ENCODE results near the gene NTM.

NTM gene

DNA sequence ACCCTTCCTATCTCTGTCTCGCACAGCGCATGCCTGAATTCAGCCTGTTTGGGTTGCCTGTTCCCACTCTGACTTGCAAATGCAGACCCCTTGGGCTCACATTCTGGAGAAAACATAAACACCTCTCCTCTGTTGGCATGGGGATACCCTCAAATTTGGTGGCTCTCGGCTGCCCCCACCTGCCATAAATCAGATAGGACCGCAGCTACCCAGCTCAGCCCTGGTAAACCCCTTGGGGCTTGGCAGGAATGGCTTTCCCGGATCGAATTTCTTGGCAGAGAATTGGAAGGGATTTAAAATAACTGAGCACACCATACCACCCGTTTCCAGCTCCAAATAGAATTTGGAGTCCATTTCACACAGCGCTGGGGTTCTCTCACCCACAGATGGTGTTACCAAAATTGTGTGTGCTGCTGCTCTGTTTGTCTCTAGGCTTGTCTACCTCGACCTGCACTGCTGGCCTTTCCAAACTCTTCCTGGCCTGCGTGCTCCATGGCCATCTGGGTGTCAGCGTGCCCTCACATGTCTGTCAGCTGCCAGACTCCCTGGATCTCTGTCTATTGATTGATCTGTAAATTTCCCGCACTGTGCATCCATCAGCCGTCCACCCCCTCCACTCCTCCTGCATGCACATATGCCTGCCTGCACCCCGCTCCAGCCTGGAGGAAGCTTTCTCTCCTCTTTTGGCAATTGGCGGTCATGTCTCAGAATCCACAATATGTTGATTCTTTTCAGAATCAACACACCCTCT is 134.0 kb downstream of the NTM start:
- no peak for DNase-seq

DNA sequence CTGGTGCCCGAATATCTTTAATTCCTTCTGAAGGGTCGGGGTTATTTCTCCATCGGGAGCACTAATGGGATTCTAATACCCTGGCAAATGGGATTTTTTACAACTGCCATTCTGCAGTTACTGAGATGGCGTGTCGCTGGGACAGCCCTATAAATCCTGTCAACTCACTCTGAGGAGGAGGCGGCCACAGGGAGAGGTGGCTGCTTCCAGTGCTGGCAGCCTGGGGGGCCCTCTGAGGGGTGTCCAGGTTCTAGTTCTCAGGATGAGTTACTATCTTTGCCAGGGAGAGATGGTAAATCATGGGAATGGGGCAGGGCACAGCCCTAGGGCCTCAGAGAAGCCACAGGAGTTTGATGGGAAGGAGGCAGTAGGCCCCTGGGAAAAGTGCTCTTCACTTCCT is 135.9 kb downstream of the NTM start:
- DNase-seq = no peak

DNA sequence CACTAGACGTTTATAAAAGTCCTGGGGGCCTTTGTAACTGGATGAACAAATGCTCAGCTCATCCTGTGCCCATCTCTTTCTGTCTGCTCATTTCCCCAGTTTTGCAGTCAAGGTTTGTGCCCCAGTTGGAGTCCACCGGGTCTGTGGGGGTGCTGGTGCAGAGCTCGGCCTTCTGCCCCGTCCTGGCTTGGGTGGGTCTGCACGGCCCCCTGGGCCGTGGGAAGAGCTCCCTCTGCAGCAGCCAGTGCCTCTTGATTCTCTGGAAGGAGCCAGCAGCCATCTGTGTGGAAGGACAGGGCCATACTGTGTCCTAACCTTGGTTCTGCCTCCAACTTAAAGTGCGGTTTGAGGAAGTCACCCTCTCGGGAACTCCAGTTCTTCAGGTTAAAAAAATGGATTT is 140.2 kb downstream of the NTM start:
- no peak for DNase-seq

DNA sequence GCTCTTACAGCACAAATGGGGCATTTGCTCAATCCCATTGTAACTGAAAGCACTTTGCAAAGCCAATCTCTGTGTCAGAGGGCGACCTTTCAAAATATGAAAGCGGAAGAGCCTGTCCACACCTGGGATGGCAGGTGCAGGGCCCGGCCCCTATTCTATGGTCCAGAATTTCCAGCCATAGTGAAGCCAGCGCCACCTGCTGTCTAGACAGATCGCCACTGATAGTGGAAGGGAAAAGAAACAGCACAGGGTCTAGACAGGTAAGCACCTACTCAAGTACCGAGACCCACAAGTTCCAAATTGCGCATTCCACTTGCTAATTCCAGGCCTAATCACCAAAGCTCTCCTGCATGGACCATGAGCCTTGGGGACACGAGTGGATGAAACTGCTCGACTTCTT is 141.4 kb downstream of the NTM start:
- DNase-seq = peak; percentile 13

DNA sequence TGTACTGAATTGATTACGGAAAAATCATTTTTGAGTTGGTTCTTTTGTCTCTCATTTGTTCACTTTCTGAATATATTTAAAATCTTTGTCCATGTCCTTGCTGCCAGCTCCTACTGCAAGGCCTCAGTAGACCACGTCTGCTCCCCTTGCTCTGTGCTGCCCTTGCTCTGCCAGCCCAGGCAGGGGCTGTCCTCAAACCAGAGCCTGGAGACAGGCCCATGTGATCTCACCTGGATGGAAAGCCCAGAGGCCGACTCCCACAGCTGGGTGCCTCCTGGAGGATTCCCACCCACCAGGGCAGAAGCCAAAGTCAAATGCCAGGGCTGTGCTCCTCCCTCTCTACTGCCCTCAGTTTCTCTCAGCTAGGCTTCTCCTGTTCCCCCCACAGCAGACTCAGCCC is 141.8 kb downstream of the NTM start:
- DNase-seq = no peak

DNA sequence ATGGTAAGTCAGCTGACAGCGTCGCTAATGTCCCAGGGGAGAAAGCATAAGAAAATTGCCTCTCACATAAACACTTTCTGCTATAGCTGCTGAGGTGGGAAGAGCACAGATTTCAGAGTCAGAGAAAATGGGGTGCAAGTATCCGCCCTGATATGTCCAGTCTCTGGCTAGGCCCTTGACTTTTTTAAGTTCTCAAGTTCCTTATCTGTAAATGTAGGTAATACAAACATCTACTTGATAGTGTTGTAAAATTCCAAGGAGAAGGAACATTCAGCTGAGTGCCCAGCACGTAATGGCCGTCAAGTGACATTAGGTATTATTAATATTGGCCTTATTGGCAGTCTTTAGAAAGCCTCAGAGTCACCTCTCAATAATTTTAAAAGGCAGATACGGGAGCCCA is 143.6 kb downstream of the NTM start:
- DNase-seq = no peak

DNA sequence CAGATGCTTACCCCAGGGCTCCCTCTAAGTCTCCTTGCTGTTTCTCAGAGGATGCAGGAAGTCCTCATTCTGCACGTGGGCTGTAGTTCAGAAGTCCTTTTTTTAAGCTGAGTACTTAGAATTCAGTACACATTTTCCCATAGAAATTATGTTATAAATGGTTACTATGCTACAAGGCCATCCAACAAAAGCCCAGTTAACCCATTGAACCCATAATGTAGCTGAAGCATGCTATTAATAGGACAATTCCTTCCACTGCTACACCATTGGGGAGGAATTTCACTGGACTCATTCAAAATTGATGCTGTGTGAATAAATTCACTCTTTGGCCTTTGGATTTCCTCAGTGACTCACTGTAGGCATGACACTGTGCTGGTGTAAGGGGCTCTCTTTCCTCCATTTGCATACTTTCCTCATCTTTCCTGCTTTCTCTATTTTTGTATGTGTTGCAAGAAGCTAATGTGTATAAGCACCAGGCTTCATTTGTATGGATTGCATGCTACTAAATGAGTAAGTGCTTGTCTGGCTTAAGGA is 148.0 kb downstream of the NTM start:
- DNase-seq = no peak

DNA sequence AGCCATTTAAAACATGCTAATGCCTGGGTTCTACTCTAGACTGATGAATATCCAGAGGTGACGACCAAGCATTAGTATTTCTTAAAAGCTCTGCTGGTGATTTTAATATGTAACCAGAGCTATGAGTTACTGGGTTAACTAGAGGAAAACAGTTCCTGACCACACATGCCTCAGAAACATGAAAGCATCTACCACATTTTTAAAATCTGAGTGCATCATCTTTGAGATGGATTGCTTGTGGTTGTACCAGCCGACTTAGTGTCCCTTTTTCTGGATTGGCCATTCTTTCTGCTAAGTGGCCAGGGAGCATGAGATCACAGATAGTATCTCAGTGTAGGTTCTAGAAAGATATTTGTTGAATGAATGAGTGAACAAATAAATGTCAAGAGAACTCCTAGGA is 152.4 kb downstream of the NTM start:
- DNase-seq = no peak

DNA sequence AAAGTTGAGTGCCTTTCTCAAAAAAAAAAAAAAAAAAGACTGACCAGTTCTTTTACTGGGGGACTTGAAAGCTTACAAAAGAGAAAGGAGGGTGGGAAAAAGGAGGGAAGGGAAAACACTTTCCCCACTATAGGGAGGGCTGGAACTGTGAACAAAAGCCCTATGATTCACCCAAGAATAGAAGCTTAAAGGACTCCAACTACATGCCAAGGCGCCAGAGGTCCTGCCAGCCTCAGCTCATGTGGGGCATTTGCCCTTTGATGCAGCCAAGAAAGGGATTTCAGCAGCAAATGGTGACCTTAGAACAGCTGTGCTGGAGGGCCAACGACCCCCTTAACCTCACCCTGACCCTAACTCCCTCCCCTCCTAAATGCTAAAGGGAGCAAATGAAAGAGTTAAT is 160.0 kb downstream of the NTM start:
- no peak for DNase-seq

DNA sequence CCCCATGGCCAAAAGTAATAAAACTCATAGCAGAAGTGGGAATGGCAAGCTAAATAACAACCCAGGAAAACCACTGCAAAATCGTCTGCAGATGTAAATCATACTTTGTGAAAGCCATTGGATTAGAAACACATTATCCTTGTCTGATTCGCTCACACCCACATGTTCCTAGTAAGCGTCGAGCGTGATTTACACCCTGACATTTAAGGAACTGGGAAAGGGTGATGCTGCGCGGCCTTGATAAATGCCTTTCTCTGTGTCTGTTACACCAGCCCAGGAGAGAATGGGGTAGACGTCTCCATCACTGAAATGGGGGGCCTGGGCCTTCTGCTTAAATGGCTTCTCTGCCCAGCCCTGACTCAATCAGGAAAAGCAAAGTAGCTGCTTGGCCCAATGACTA is 162.7 kb downstream of the NTM start:
- DNase-seq = no peak

DNA sequence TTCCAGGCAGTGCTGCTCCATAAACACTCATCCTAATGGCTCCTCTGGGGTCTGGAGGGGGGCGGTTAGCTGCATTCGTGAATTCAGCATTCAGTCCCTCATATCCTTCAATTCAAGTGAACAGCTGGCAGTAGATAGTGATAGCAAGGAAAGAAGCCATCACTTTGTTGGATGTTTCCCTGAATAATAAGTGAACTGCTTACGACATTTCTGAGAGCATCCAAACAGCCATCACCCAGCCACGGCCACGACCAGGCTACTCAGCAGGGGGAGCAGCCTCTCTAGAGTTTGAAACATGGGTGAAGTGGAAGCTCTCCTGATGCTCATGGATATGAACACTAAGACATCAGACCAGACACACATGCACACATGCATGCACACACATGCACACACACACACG is 163.6 kb downstream of the NTM start:
- DNase-seq = no peak

DNA sequence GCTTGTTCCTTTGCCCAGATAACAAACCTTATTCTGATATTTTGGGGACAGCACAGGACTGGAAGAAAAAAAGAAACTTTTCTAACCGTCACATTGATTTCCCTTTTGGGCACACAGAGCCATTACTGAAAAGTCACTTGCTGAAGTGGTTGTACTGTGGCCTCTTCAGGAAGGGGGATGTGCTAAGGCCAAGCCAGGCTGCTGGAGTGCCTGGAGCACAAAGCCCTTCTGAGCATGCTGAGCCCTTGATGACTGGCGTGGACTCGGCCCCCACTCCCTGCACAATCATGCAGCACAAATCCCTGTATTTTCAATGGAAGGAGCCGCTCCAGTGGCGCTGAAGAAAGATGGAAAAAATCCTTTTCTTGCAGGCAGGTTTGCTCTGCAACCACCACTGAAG is 164.2 kb downstream of the NTM start:
- no peak for DNase-seq

DNA sequence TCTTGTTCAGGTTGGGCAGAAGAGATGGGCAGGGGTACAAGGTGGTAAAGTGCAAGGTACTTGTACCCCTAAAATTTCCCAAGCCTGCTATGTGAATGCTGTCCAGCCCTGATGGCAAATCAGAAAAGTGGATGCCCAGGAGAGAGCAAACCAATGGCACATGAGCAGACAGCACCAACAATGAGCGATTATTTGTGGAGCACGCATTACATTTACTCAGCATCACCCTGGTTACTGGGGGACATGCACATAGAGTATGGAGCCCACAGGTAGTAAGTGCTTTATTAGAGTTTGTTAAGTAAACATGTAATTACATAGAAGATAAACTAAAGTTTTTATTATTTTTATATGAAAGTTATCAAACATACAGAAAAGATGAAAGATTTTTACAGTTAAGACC is 165.7 kb downstream of the NTM start:
- no peak for DNase-seq

DNA sequence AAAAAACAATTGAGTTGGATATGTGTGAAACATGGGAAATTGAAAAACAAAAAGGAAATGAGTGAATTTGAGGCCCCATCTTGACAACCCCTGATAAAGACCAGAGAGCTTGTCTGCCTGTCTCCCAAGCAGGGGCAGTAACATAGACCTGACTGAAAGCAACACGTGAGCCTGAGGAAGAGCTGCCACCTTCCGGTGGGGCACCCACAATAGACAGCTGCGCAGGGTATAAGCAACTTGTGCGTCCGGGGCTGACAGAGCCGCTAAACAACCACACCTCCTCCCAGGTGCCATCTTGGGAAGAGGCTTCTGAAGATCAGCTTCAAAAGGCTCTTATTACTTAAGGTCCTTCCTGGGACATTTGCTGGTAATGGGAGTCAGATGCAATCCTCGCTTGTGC is 166.8 kb downstream of the NTM start:
- no peak for DNase-seq

DNA sequence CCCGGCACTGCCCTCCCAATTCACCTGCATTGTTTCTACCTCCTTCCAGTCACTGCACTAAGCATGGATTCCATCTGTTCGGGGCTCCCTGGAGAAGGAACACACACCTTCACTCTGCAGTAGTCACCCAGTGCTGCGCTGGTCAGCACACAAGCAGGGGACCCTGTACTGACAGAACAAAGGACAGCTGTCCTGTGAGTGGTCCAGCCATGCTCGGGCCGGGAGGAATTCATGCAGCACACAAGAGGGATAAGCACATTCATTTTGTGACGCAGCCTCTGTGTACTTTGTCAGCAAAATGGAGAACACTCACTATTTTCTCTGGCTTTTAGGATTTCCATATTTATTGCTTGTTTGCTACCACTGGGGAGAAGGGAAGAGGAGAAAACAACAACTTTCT is 167.3 kb downstream of the NTM start:
- DNase-seq = no peak

DNA sequence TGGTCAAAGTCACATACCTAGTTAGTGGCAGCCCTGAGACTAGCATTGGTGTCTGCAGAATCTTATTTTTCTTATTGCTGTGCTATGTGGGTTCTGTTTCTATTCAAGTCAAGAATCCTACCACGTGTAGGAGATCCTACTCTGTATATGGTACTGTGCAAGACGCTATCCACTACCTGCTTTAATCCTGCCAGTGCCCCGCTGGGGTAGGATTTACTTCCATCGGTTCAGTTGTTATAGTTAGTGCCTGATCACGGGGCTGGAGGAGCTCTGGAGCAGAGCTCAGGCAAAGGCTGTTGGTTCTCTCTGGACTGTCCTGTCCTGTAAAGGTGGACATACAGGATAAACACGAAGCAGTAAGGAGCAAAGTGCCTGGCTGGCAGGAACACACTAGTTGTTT is 167.9 kb downstream of the NTM start:
- DNase-seq = no peak

DNA sequence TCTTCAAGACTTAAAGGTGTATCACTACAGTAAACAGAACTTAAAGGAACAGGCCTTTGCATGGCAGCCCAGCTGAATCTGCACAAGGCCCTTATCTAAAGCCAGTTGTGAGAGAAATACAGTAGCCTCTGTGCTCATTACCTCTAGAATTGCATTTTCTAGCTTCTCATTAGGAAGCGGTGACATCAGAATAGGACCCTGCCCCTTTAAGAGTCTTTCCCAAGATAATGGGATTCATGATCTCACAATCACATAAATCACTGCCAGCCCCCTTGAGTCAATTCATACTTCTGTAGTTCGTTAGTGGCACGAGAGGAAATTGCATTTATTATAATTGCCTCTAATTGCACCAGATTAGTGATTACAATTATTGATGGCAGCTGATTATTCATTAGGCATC is 170.3 kb downstream of the NTM start:
- DNase-seq = no peak

DNA sequence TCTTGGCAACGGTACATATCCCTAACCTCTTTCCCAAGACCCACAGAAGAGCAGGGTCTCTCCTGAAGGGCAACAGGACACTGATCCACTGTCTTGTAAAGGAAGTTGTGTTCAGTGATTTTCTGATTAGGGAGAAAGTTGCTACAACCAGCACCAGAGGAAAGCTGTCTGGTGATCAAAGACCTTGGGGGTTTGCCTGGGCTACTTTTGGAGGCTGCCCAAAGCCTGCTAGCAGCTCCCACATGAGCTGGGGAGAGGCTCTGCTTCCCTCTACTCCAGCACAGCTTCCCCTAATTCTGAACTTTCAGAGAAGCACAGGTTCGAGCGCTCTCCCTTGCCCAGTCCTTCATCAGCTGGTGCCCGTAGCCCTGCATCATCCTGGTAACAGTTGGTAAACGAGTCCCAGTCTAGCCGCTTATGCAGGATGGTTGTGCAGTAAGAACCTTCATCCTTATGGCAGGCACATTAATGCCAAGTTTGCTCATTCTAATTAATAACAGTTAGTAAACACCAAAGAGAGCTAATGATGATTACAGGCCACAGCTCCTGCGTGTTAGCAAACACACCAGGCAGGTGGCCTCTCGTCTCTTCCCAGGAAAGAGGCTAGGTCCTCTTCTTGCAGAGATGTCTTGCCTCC is 173.1 kb downstream of the NTM start:
- DNase-seq = no peak

DNA sequence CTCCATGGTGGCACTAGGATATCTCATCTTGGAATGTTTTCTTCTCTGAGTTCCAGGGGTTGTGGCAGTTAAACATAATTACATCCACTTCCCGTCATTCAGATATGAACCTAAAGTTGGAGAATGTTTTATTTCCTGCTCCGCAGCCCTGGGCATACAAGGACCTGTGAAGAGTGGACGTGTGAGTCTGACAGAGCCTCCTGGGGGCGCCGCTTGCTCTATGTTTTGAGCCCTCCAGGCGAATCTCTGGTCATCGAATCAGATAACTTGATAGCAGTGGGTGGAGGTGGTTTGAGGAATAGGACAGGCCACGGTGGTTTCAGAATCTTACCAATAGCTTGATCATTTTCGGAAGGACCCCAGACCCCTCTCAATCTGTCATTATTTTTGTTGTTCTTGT is 174.2 kb downstream of the NTM start:
- DNase-seq = no peak

DNA sequence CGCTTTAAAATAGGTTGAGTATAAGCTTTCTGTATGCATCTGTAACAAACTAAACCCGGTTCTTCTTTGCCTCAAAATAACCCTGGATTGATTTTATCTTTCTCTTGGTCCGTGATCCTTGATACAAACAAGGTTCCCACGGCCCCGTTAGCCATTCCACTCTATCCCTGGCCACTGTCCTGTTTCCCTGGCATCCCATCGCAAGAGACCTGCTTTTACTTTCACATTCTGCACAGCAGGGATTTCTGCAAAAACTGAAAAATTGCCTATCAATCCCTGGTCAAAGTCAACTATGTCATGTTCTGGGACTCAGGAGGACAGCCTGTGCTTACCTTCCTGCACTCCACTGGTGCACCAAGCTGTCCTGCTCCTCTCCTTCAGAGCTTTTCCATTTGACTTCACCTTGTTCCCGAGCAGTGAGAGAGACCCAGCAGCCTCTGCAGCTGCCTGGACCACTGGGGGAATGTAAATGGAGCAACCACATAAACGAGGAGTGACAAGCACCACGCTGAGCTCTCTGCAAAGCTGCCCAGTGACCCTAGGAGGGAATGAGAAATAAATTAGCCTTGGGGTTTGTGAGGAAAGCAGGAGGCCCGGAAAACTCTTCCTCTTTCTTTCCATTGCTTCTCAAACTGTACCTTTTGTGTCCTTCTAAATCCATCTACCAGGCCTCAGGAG is 175.9 kb downstream of the NTM start:
- DNase-seq = no peak

DNA sequence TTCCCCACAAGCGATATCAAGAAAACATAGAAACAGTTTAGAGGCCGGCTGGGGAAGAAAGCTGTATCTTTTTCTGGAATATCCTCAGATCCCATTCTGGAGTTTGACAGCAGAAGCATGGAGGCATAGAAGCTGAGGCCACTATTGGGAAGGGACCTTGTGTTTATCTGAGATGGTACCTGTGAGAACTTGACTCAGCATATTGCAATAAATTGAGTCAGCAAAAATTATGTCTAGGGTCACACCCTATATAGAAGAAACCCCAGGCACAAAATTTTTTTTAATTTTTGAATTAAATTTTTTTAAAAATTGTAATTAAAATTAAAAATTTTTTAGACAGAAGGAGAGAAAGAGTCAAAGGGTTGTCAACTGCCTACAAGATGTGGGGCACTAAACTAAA is 178.7 kb downstream of the NTM start:
- no peak for DNase-seq

DNA sequence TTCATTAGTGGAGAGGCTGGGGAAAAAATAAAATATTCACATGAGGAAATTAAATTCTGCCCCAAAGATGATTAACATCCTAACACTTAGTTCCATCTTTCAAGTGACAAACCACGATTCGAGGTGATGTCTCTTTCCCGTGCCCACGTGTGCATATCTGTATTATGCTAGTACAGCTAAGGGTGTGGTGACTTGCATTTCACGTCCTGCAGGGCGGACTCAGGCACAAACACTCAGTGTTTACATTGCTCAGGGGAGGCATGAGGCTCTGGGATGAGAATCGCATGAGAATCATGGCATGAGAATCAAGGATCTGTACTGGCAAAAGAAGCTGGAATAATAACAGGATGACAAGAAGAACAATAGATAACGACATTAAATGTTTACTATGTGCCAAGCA is 179.4 kb downstream of the NTM start:
- DNase-seq = no peak

DNA sequence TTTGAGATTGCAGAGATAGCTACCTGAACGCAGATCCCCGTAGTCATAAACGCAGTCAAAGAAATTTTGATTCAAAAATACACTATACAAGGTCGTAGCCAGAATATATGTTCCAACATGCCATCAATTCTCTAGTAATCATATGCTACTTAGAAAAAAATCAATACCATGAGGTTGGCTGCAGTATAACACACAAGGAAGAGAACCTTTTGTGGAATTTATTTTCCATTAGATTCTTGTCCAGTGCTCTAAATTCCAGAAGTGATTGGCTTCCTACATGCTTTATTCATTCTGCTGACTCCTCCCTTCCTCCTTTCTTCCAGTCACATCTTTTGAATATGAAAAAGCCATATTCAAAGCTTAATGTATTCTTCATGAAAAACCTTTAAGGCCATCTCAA is 189.9 kb downstream of the NTM start:
- DNase-seq = no peak

DNA sequence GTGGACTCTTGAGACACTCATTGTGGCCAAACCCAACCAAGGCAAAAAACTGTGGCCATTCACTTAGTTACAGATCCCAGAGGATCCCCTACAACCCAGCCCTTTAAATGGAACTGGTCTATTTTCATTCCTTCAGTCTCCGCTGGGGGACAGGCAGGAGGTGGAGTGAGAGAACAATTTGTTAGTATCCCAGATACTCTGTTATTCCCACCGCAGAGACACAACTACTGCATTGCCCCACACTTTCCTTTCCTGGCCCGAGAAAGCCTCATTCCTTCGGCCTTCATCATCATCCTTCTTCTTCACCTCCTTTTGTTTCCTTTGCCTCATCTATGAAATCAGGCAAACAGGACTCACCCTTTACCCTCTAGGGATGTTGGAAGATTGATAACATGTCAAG is 191.1 kb downstream of the NTM start:
- DNase-seq = no peak

All from AML-193 (cell line).